Stomach (tissue), 9 donors: ENCODE results near the gene SFMBT2. TPM values are rescaled to one million over a fixed set of nuclear protein-coding genes. Genes with fewer than 3 reads are reported as not detected.

Source experiments
- DNase-seq, 2 donors: peaks; one replicate each; pipeline versions ENCODE4 v3.0.0 to v3.0.0-alpha.2; 2013 to 2019
- H3K27ac ChIP-seq, 5 donors: fragments of 200-600 bp in 4 of 5; sonication (generic) in 4 of 5; one replicate each; pipeline ENCODE4 v1.5.1; 2013 to 2019; ENCODE audit warnings: mild to moderate bottlenecking in 1 of 5, moderate library complexity in 1 of 5
- H3K27me3 ChIP-seq, 3 donors: fragments of 200-600 bp; sonication (generic); one replicate each; pipeline ENCODE4 v1.5.1; 2017 to 2019; ENCODE audit warnings: mixed run types in 1 of 3
- H3K36me3 ChIP-seq, 4 donors: fragments of 200-600 bp; sonication (generic); 1 replicate in 3 of 4; 2 replicates in 1 of 4; pipeline ENCODE4 v1.5.1; 2016 to 2019
- H3K4me1 ChIP-seq, 4 donors: fragments of 200-600 bp; sonication (generic); one replicate each; pipeline ENCODE4 v1.5.1; 2016 to 2019
- H3K4me3 ChIP-seq, 4 donors: fragments of 200-600 bp; sonication (generic) in 3 of 4; one replicate each; pipeline ENCODE4 v1.5.1; 2016 to 2019; ENCODE audit warnings: mild to moderate bottlenecking in 1 of 4
- H3K9me3 ChIP-seq, 4 donors: fragments of 200-600 bp; sonication (generic); one replicate each; pipeline ENCODE4 v1.5.1; 2016 to 2019
- CTCF ChIP-seq, 7 experiments: fragments of 450-650 bp in 4 of 7; fragments of 200-600 bp in 3 of 7; sonication (generic) in 3 of 7; IDR thresholded peaks; one replicate each; pipeline ENCODE4 v1.5.1; 2016 to 2019; ENCODE audit warnings: antibody characterized with exemption in 7 of 7, control low read depth in 2 of 7, mild to moderate bottlenecking in 1 of 7
- EP300 ChIP-seq: sonication (generic); formaldehyde crosslinking; IDR thresholded peaks from one replicate; pipeline ENCODE4 v1.6.1; 2017; ENCODE audit warnings: antibody characterized with exemption
- POLR2A ChIP-seq, 4 donors: fragments of 450-650 bp; IDR thresholded peaks; one replicate each; pipeline ENCODE4 v1.6.1; 2016; ENCODE audit warnings: antibody characterized with exemption in 4 of 4, control low read depth in 2 of 4, mild to moderate bottlenecking in 1 of 4, moderate library complexity in 1 of 4
- POLR2AphosphoS5 ChIP-seq, 3 donors: sonication (generic); formaldehyde crosslinking; IDR thresholded peaks; one replicate each; pipeline ENCODE4 v1.6.1; 2016; ENCODE audit warnings: antibody characterized with exemption in 3 of 3
- WGBS, 5 donors: extraction: QIAGEN DNeasy Blood & Tissue Kit in 3 of 5; methylation state at CpG; one replicate each; pipeline versions ENCODE4 v1.1.5 to v1.1.7; 2013 to 2018; 5-methylcytosine and 5-hydroxymethylcytosine counted together
- intact Hi-C: fragments of 100-400 bp; cut with DNase I; formaldehyde crosslinking; loops from one replicate; pipeline ENCODE4 v1.15.1; 2023; ENCODE audit warnings: low total_unique reads
- polyA plus RNA-seq, 3 donors: library from polyadenylated mRNA; stranded (reverse); fragments of 200-250 nt; gene quantifications; one replicate each; pipeline ENCODE4 v1.2.3, GENCODE V29; 2013
- total RNA-seq, 5 donors: library from RNA; depleted of rRNA; stranded (reverse); fragments of >200 nt; gene quantifications; one replicate each; pipeline versions ENCODE4 v1.1.0 to v1.2.3, GENCODE V29; 2014 to 2016
- donor health status: healthy with polysubstance abuse.
- donor health status: Bipolar disorder and iron deficiency.
- donor health status: healthy.

The SFMBT2 gene
- total and polyA plus RNA-seq, 8 donors = 0.90 to 17.3 (median 5.0) TPM

- DNase-seq = no peak
- TF ChIP-seq POLR2A (IDR thresholded peaks at IDR 0.05) = no peak
- TF ChIP-seq POLR2AphosphoS5 (IDR thresholded peaks at IDR 0.05) = no peak
- TF ChIP-seq EP300 = no peak
- no peak for TF ChIP-seq CTCF (IDR thresholded peaks at IDR 0.05)
- Histone ChIP-seq H3K9me3 (peaks cover 0 to 6% (median 0%) of the 10 kb centered on the region in 4 donors), H3K36me3 (peaks cover 5 to 76% (median 66%) of the 10 kb centered on the region in 4 donors), H3K4me3 (no peak overlapping the region), H3K4me1 (no peaks in the 10 kb centered on the region), H3K27me3 (no peaks in the 10 kb centered on the region), H3K27ac (no peak overlapping the region)
- 90 to 95% (median 92%) methylated on average over 7 of the region's 7 CpGs for WGBS, 5 donors
- intact Hi-C loops = no loop called here
Measured at GRCh38 chr10:7370511-7370910, 40.3 kb downstream of the SFMBT2 start.

- intact Hi-C loops = no loop called here
- no peak overlapping the region for H3K27ac ChIP-seq
- no peak overlapping the region for H3K4me3 ChIP-seq
- WGBS, 5 donors = 80 to 88% (median 83%) methylated on average over 11 of the region's 11 CpGs
- H3K4me1 ChIP-seq = no peaks in the 10 kb centered on the region
- H3K27me3 ChIP-seq = no peaks in the 10 kb centered on the region
- H3K36me3 ChIP-seq = peaks cover 5 to 90% (median 72%) of the 10 kb centered on the region in 4 donors
- DNase-seq = no peak
- H3K9me3 ChIP-seq = peaks cover 0 to 7% (median 3%) of the 10 kb centered on the region in 4 donors
- TF ChIP-seq CTCF (IDR thresholded peaks at IDR 0.05) (no peak), EP300 (no peak), POLR2AphosphoS5 (IDR thresholded peaks at IDR 0.05) (no peak), POLR2A (IDR thresholded peaks at IDR 0.05) (no peak)
Measured at GRCh38 chr10:7365027-7365745, 45.6 kb downstream of the SFMBT2 start.

GRCh38 chr10:7364474-7364873 is 46.4 kb downstream of the SFMBT2 start:
- no peak for DNase-seq
- intact Hi-C loops = no loop called here
- TF ChIP-seq POLR2A (IDR thresholded peaks at IDR 0.05) (no peak), POLR2AphosphoS5 (IDR thresholded peaks at IDR 0.05) (no peak), EP300 (no peak), CTCF (IDR thresholded peaks at IDR 0.05) (no peak)
- Histone ChIP-seq H3K4me1 (no peaks in the 10 kb centered on the region), H3K27me3 (no peaks in the 10 kb centered on the region), H3K9me3 (peaks cover 0 to 7% (median 3%) of the 10 kb centered on the region in 4 donors), H3K36me3 (peaks cover 5 to 83% (median 66%) of the 10 kb centered on the region in 4 donors), H3K27ac (no peak overlapping the region), H3K4me3 (no peak overlapping the region)
- 81 to 88% (median 82%) methylated on average over 6 of the region's 6 CpGs for WGBS, 5 donors

GRCh38 chr10:7363700-7364099 is 47.1 kb downstream of the SFMBT2 start:
- 93 to 97% (median 95%) methylated on average over 6 of the region's 6 CpGs for WGBS, 5 donors
- DNase-seq = no peak
- no peak overlapping the region for H3K27ac ChIP-seq
- no peaks in the 10 kb centered on the region for H3K4me1 ChIP-seq
- no peaks in the 10 kb centered on the region for H3K27me3 ChIP-seq
- H3K9me3 ChIP-seq = peaks cover 0 to 7% (median 3%) of the 10 kb centered on the region in 4 donors
- TF ChIP-seq POLR2AphosphoS5 (IDR thresholded peaks at IDR 0.05) (no peak), POLR2A (IDR thresholded peaks at IDR 0.05) (no peak), EP300 (no peak), CTCF (IDR thresholded peaks at IDR 0.05) (no peak)
- H3K36me3 ChIP-seq = peaks cover 5 to 76% (median 60%) of the 10 kb centered on the region in 4 donors
- no peak overlapping the region for H3K4me3 ChIP-seq
- intact Hi-C loops = no loop called here
